Breast epithelium (tissue), 4 donors: ENCODE results near the gene SNRPD3. TPM values are rescaled to one million over a fixed set of nuclear protein-coding genes. Genes with fewer than 3 reads are reported as not detected.

ENCODE experiments used
- DNase-seq, 2 donors: peaks; one replicate each; pipeline ENCODE4 v3.0.0-alpha.2; 2019; ENCODE audit warnings: low spot score in 2 of 2
- H3K27ac ChIP-seq, 2 donors: fragments of 200-600 bp; sonication (generic) in 1 of 2; one replicate each; pipeline ENCODE4 v1.5.1; 2016 to 2019; ENCODE audit warnings: mild to moderate bottlenecking in 1 of 2
- H3K27me3 ChIP-seq, 2 donors: fragments of 200-600 bp; sonication (generic) in 1 of 2; one replicate each; pipeline versions ENCODE4 v1.5.1 to v1.6.0; 2017 to 2019; ENCODE audit warnings: control low read depth in 1 of 2, mild to moderate bottlenecking in 1 of 2
- H3K36me3 ChIP-seq: fragments of 200-600 bp; one replicate; pipeline ENCODE4 v1.5.1; 2019
- H3K4me1 ChIP-seq, 2 donors: fragments of 200-600 bp; sonication (generic); one replicate each; pipeline ENCODE4 v1.5.1; 2016 to 2019; ENCODE audit warnings: control low read depth in 1 of 2
- H3K4me3 ChIP-seq, 3 donors: fragments of 200-600 bp; sonication (generic); 1 replicate in 2 of 3; 2 replicates in 1 of 3; pipeline ENCODE4 v1.5.1; 2016 to 2019; ENCODE audit warnings: mild to moderate bottlenecking in 3 of 3, moderate library complexity in 2 of 3
- H3K9me3 ChIP-seq, 2 donors: fragments of 200-600 bp; sonication (generic) in 1 of 2; one replicate each; pipeline ENCODE4 v1.5.1; 2016 to 2019; ENCODE audit warnings: control low read depth in 1 of 2
- POLR2A ChIP-seq: fragments of 450-650 bp; IDR thresholded peaks from one replicate; pipeline ENCODE4 v1.6.1; 2016; ENCODE audit warnings: antibody characterized with exemption, mild to moderate bottlenecking, moderate library complexity
- POLR2AphosphoS5 ChIP-seq, 3 donors: sonication (generic); formaldehyde crosslinking; IDR thresholded peaks; one replicate each; pipeline ENCODE4 v1.6.1; 2017; ENCODE audit warnings: antibody characterized with exemption in 3 of 3
- intact Hi-C: fragments of 100-400 bp; cut with DNase I; formaldehyde crosslinking; loops from one replicate; pipeline ENCODE4 v1.15.1; 2023; ENCODE audit warnings: low total_unique reads
- total RNA-seq, 3 donors: library from RNA; depleted of rRNA; stranded (reverse); fragments of >200 nt; gene quantifications; one replicate each; pipeline ENCODE4 v1.1.0, GENCODE V29; 2016
- TF ChIP-seq, protein P1 (sequence below), 3 donors: fragments of 450-650 bp; IDR thresholded peaks; one replicate each; pipeline ENCODE4 v1.5.1; 2016 to 2017; ENCODE audit warnings: antibody characterized with exemption in 3 of 3, mild to moderate bottlenecking in 3 of 3, moderate library complexity in 3 of 3

Gene SNRPD3
- total RNA-seq, 3 donors from 2014 or later: 105 to 148 (median 124) TPM

DNA sequence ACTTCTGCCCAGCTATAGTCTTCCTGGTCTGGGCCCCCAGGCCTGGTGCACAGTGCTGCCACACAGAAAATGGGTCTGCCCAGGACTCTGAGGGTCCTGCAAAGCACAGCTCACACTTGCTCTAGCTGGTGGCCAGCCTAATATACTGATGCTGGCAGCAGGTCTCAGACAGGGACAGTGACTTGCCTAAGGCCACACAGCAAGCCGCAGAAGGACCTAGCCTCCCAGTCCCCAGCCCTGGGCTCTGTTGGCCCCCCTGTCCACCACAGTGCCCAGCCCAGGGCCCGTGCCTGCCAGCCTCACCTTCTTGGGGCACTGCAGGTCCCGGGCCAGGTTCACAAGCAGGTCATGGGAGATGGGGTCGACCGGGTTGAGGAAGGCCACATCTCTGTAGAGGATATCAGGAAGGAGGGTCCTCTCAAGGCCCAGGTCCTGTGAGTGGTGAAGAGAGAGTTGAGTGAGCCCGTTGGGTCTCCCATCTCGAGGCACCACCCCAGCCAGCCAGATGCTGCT, 33.8 kb downstream of the SNRPD3 start:
- no peaks in the 10 kb centered on the region for H3K27me3 ChIP-seq
- intact Hi-C loops: no loop called here
- DNase-seq: no peak
- peaks cover 7 to 40% of the 10 kb centered on the region in 2 donors for H3K4me1 ChIP-seq
- TF ChIP-seq, protein P1, sequence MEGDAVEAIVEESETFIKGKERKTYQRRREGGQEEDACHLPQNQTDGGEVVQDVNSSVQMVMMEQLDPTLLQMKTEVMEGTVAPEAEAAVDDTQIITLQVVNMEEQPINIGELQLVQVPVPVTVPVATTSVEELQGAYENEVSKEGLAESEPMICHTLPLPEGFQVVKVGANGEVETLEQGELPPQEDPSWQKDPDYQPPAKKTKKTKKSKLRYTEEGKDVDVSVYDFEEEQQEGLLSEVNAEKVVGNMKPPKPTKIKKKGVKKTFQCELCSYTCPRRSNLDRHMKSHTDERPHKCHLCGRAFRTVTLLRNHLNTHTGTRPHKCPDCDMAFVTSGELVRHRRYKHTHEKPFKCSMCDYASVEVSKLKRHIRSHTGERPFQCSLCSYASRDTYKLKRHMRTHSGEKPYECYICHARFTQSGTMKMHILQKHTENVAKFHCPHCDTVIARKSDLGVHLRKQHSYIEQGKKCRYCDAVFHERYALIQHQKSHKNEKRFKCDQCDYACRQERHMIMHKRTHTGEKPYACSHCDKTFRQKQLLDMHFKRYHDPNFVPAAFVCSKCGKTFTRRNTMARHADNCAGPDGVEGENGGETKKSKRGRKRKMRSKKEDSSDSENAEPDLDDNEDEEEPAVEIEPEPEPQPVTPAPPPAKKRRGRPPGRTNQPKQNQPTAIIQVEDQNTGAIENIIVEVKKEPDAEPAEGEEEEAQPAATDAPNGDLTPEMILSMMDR (IDR thresholded peaks at IDR 0.05): no peak
- TF ChIP-seq POLR2A (no peak), POLR2AphosphoS5 (IDR thresholded peaks at IDR 0.05) (no peak)
- H3K36me3 ChIP-seq: no peaks in the 10 kb centered on the region
- no peaks in the 10 kb centered on the region for H3K9me3 ChIP-seq
- peak overlapping the region; percentile 72 to 87 for H3K27ac ChIP-seq
- H3K4me3 ChIP-seq: no peak overlapping the region

GRCh38 chr22:24590596-24591173, 34.9 kb downstream of the SNRPD3 start:
- Histone ChIP-seq H3K27me3 (no peaks in the 10 kb centered on the region), H3K4me1 (peaks cover 13 to 46% of the 10 kb centered on the region in 2 donors), H3K4me3 (no peak overlapping the region), H3K27ac (peak overlapping the region; percentile 72 to 88), H3K9me3 (no peaks in the 10 kb centered on the region), H3K36me3 (no peaks in the 10 kb centered on the region)
- TF ChIP-seq, protein P1 (IDR thresholded peaks at IDR 0.05): no peak
- no peak for TF ChIP-seq POLR2AphosphoS5 (IDR thresholded peaks at IDR 0.05)
- TF ChIP-seq POLR2A: no peak
- intact Hi-C loops: no loop called here
- DNase-seq: no peak

DNA sequence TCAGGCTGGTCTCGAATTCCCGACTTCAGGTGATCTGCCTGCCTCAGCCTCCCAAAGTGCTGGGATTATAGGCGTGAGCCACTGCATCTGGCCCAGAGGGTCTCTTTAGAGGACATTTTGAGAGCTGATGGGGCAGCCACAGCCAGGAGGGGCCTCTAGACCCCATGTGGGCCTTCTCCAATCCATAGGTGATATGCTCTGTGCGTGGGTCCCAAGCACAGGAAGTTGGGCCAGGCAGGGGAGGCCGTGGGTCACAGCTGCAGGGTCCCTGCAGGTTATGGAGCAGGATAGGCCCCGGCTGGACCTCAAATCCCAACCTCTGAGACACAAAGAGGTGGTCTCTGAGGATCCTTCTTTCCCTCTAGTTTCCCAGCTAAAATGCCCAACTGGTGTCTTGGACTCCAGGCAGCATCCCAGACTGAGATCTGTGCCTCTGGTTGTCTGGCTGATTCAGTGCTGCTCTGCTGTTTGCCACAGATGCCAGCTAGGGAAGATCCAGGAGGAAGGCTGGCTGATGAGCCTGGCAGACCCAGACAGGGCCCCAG, 35.6 kb downstream of the SNRPD3 start:
- Histone ChIP-seq H3K36me3 (no peaks in the 10 kb centered on the region), H3K4me3 (no peak overlapping the region), H3K27ac (peak overlapping the region; percentile 72 to 88), H3K27me3 (no peaks in the 10 kb centered on the region), H3K4me1 (peaks cover 13 to 46% of the 10 kb centered on the region in 2 donors), H3K9me3 (no peaks in the 10 kb centered on the region)
- DNase-seq: no peak
- TF ChIP-seq, protein P1 (IDR thresholded peaks at IDR 0.05): no peak
- no peak for TF ChIP-seq POLR2A
- TF ChIP-seq POLR2AphosphoS5 (IDR thresholded peaks at IDR 0.05): no peak
- intact Hi-C loops: no loop called here

- Histone ChIP-seq H3K27ac (peak overlapping the region; percentile 82 to 88), H3K4me3 (peak overlapping the region; percentile 68 to 92 (median 70)), H3K36me3 (no peaks in the 10 kb centered on the region), H3K27me3 (no peaks in the 10 kb centered on the region), H3K4me1 (peaks cover 13 to 46% of the 10 kb centered on the region in 2 donors), H3K9me3 (no peaks in the 10 kb centered on the region)
- intact Hi-C loops: no loop called here
- DNase-seq: no peak
- TF ChIP-seq, protein P1 (IDR thresholded peaks at IDR 0.05): no peak
- TF ChIP-seq POLR2AphosphoS5 (IDR thresholded peaks at IDR 0.05) (no peak), POLR2A (no peak)
Measured at GRCh38 chr22:24592058-24592850, 36.5 kb downstream of the SNRPD3 start.
